Measurements from ENCODE around the gene ZC3H10. TPM values are rescaled to one million over a fixed set of nuclear protein-coding genes. Genes with fewer than 3 reads are reported as not detected.
A peak's percentile ranks its signal among the peaks of the same experiment; 100 is the strongest.

Gene ZC3H10
- total RNA-seq, 1 donor from 2014 or later: 4.9 TPM

DNA sequence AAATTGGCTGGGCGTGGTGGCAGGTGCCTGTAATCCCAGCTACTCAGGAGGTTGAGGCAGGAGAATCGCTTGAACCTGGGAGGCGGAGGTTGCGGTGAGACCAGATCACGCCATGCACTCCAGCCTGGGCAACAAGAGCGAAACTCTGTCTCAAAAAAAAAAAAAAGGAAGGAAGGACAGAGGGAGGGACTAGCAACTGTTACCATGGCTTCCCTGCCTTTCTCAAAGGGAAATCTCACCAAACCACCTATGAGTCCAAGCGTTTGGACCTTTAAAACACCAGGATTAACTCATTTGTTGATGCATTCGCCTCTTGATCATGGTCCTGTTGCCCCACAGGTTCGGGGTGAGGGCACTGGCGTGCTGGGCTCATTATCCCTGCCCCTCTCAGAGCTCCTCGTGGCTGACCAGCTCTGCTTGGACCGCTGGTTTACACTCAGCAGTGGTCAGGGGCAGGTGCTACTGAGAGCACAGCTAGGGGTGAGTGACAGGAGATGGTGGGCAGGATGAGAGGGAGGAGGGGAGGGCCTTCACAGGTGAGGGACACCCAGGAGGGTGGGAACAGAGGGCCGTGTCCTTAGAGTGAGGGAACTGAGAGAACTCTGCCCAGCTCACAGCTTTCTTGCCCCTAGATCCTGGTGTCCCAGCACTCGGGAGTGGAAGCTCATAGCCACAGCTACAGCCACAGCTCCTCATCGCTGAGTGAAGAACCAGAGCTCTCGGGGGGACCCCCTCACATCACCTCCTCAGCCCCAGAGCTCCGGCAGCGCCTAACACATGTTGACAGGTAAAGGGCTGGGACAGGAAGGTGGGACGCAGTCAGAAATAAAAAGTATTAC, 24.1 kb downstream of the ZC3H10 start:
- no peak overlapping the region for H3K4me3 ChIP-seq
- DNase-seq: no peak
- H3K27me3 ChIP-seq (ENCODE audit: low read depth): no peaks in the 10 kb centered on the region
- TF ChIP-seq, protein P1, sequence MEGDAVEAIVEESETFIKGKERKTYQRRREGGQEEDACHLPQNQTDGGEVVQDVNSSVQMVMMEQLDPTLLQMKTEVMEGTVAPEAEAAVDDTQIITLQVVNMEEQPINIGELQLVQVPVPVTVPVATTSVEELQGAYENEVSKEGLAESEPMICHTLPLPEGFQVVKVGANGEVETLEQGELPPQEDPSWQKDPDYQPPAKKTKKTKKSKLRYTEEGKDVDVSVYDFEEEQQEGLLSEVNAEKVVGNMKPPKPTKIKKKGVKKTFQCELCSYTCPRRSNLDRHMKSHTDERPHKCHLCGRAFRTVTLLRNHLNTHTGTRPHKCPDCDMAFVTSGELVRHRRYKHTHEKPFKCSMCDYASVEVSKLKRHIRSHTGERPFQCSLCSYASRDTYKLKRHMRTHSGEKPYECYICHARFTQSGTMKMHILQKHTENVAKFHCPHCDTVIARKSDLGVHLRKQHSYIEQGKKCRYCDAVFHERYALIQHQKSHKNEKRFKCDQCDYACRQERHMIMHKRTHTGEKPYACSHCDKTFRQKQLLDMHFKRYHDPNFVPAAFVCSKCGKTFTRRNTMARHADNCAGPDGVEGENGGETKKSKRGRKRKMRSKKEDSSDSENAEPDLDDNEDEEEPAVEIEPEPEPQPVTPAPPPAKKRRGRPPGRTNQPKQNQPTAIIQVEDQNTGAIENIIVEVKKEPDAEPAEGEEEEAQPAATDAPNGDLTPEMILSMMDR (IDR thresholded peaks at IDR 0.05; ENCODE audit: borderline replicate concordance): no peak
- peaks cover 41% of the 10 kb centered on the region for H3K4me1 ChIP-seq
- H3K9me3 ChIP-seq (replicated peaks): no peaks in the 10 kb centered on the region
- intact Hi-C loops (cut with micrococcal nuclease): no loop called here
- peak overlapping the region; percentile 89 for H3K27ac ChIP-seq (replicated peaks)
- H3K36me3 ChIP-seq: peaks cover 76% of the 10 kb centered on the region

DNA sequence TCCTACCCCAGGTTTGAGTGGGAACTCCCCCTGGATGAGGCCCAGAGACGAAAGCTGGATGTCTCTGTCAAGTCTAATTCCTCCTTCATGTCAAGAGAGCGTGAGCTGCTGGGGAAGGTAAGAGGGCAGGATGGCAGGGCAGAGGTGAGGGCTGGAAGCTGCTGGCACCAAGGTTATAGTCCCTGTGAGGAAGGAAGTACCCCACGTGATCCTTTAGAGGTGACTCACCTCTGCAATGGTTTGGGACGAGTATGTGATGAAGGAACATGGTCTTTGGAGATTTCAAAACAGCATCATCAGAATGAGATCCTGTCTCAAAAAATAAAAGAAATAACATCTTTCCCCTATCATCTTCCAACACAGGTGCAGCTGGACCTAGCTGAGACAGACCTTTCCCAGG, 25.2 kb downstream of the ZC3H10 start:
- Histone ChIP-seq H3K9me3 (replicated peaks) (no peaks in the 10 kb centered on the region), H3K27me3 (ENCODE audit: low read depth) (no peaks in the 10 kb centered on the region), H3K4me3 (no peak overlapping the region), H3K36me3 (peaks cover 65% of the 10 kb centered on the region), H3K4me1 (peaks cover 42% of the 10 kb centered on the region), H3K27ac (replicated peaks) (peak overlapping the region; percentile 89)
- TF ChIP-seq, protein P1 (IDR thresholded peaks at IDR 0.05; ENCODE audit: borderline replicate concordance): no peak
- intact Hi-C loops (cut with micrococcal nuclease): no loop called here
- DNase-seq: no peak

DNA sequence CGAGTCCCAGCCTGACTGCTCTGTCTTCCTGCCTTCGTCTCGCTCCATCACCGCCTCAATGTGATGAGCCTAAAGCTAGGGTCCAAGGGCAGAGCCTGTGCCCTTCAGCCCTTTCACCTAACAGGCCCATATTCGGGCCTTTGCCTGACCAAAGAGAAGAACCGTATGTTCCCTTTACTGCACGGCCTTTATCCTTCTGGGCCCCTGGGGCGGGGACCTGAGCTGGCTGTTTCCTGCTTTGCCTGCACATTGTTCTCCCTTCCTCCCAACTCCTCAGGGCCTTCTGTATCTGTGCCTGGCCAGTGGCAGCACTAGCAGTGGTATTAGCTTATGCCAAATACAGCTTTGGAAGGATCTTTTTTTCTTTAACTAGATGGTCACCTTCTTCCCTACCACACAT, 25.8 kb downstream of the ZC3H10 start:
- TF ChIP-seq, protein P1 (IDR thresholded peaks at IDR 0.05; ENCODE audit: borderline replicate concordance): no peak
- H3K27ac ChIP-seq (replicated peaks): peak overlapping the region; percentile 89
- no peaks in the 10 kb centered on the region for H3K27me3 ChIP-seq (ENCODE audit: low read depth)
- peak; percentile 55 for DNase-seq
- peaks cover 42% of the 10 kb centered on the region for H3K4me1 ChIP-seq
- no peaks in the 10 kb centered on the region for H3K9me3 ChIP-seq (replicated peaks)
- H3K4me3 ChIP-seq: no peak overlapping the region
- intact Hi-C loops (cut with micrococcal nuclease): no loop called here
- peaks cover 58% of the 10 kb centered on the region for H3K36me3 ChIP-seq

DNA sequence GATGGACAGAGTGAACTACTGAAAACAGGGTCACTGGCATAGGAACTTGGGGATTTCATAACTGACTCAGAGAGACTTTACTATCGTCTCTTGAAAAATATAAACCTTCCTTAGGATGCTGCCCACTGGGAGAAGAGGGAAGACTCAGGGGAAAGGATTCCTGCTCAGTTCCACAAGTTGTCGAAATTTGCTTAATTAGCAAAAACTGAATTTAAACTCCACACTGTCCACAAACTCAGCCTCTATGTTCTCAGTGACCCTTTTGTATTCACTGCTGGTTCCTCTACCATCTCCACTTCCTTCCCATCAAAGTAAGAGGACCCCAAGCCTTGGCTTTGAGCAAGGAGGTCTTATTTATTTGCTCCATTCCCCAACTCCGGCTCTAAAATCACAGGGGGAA, 27.2 kb downstream of the ZC3H10 start:
- no peaks in the 10 kb centered on the region for H3K9me3 ChIP-seq (replicated peaks)
- H3K4me1 ChIP-seq: peaks cover 42% of the 10 kb centered on the region
- peaks cover 45% of the 10 kb centered on the region for H3K36me3 ChIP-seq
- peak overlapping the region; percentile 89 for H3K27ac ChIP-seq (replicated peaks)
- no peaks in the 10 kb centered on the region for H3K27me3 ChIP-seq (ENCODE audit: low read depth)
- intact Hi-C loops (cut with micrococcal nuclease): no loop called here
- H3K4me3 ChIP-seq: no peak overlapping the region
- TF ChIP-seq, protein P1 (IDR thresholded peaks at IDR 0.05; ENCODE audit: borderline replicate concordance): no peak
- no peak for DNase-seq

DNA sequence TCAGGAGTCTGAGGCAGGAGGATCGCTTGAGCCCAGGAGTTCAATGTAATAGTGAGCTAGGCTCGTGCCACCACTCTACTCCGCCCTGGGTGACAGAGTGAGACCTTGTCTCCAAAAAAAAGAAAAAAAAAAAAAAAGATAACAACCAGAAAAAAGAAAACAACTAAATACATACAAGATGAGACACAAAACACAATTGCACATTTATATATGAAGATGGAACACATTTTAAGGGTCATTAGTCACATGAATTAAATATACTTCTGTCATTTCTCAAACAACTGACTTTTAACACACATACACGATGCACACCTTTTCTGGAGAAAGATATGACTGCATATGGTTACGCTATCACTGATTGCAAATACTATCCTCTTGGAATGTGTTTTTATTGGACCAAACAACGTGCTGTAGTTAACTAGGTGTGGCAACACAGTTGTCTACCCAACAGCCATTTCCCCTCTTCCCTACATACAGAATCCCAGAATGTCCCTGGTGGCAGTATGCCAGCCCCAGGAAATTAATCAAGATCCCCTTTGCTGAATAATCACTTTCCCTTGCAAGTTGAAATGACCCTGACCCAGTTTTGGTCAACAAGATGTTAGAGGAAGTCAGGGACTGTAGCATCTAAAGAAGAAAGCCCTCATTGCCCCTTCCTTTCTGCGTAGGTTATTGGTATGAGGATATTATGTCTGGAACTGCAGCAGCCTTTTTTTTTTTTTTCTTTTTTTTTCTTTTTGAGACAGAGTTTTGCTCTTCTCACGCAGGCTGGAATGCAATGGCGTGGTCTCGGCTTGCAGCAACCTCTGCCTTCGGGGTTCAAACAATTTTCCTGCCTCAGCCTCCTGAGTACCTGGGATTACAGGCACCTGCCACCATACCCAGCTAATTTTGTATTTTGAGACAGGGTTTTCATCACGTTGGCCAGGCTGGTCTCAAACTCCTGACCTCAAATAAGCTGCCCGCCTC, 28.7 kb downstream of the ZC3H10 start:
- Histone ChIP-seq H3K27ac (replicated peaks) (peak overlapping the region; percentile 62), H3K36me3 (peaks cover 34% of the 10 kb centered on the region), H3K9me3 (replicated peaks) (no peaks in the 10 kb centered on the region), H3K27me3 (ENCODE audit: low read depth) (no peaks in the 10 kb centered on the region), H3K4me3 (no peak overlapping the region), H3K4me1 (peaks cover 56% of the 10 kb centered on the region)
- no peak for DNase-seq
- intact Hi-C loops (cut with micrococcal nuclease): no loop called here
- TF ChIP-seq, protein P1 (IDR thresholded peaks at IDR 0.05; ENCODE audit: borderline replicate concordance): no peak

Data from left ventricle myocardium inferior (tissue), 1 donor.